T1000 (cell line): ENCODE data around the gene CEP295NL.
A peak's percentile ranks its signal among the peaks of the same experiment; 100 is the strongest.
"Not testable (repeated sequence)": the region's sequence is repeated elsewhere in the genome, so short reads cannot be mapped to it uniquely, and the experiment has no call there.

Source experiments
- DNase-seq: peaks from one replicate; lab custom pipeline; 2025; ENCODE audit warnings: mixed read lengths; lab: John Stamatoyannopoulos, UW

The CEP295NL gene

DNA sequence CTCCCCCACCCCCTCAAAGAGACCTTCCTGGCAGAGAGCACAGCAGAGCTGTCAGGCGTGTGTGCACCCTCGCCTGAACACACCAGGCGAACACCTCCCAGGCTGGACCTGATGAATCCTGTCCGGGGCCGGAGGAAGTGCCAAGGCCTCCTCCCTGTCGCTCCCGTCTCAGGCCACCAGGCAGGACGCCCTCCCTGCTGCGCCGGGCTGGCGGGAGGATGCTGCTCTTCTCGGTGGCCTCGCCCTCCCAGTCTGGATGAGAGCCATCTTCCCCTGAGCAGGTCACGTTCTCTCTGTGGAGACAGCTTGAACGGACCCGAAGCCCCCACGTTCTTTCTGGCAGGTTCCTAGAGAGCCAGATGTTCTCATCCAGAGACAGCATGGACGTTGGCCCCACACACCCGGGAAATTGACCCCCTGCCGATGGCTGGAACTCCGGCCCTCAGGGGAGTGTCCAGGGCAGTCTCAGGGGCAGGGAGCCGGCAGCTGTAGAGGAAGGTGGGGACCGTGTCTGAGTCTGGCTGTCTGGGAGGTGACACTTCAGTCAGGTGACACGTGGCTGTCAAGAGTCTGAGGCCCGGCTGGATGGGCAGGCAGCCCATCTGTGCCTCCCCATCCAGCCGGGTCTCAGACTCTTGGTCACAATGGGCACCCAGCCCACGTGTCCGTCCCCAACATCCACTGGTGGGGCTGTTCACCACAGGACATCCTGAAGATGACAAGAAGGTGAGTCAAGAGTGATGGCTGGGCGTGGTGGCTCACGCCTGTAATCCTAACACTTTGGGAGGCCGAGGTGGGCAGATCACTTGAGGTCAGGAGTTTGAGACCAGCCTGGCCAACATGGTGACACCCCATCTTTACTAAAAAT, 27.1 kb upstream of the CEP295NL start:
- no peak for DNase-seq

DNA sequence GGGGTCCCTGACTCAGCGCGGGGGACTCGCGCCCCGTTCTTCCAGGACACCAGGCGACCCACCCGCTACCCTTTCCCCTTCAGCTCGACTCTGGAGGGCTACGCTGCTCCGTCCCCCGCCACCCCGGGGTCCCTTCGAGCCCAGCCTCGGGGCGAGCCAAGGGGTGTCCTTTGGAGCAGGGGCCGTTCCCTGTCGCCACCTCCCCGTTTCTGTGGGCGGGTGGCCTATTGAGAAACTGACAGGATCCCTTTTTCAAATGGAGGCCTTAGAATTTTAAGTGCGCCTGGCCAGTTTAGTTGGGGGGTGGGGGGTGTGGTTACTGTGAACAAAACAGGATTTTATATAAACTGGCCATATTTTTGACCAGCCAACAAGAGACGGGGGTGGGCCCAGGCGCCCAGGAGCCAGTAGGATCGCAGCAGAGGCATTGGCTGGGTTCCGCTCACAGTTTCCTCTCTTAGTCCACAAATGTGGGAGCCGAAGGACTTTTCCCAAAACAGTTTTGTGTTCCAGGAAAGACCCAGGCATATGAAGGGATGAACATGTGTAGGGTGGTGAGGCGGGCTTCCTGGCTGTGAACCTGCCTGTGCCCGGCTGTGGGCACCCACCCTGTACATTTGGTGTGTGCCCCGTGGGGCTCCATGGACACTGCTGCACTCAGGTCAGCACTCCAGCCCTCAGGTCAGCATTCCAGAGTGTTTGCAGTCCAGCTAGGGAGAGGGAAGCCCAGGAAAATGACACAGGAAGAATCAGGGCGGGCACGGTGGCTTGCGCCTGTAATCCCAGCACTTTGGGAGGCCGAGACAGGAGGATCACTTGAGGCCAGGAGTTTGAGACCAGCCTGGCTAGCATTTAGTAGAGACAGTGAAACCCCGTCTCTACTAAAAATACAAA, 22.9 kb upstream of the CEP295NL start:
- peak; percentile 70 for DNase-seq

DNA sequence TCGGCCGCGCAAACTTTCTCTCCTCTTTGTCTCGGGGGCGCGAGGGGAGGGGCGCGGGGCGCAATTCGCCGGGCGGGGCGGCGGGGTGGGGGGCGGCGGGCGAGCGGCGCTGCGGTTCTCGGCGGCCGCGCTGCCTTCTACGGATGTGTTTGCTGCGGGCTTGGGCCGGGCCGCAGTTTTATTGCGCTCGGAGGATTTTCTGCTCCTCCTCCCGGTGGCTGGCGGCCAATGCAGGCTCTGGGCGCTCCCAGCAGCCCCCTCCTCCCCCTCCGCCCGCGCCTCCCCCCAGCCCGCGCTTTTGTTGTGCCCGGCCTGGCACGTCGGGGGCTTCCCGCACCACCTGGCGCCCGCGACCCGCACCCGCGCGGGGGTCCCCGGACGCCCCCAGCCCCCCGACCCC, 22.2 kb upstream of the CEP295NL start, which contains the start of gene TIMP2:
Gene TIMP2 (minus strand): TSS at position 154 of the 400 bp plus-strand sequence. CDS start 299 bp downstream, outside the sequence.
- DNase-seq, result peak; percentile 77

- DNase-seq, result no peak
These were observed 21.6 kb upstream of the CEP295NL start for GRCh38 chr17:78924481-78925151.

DNA sequence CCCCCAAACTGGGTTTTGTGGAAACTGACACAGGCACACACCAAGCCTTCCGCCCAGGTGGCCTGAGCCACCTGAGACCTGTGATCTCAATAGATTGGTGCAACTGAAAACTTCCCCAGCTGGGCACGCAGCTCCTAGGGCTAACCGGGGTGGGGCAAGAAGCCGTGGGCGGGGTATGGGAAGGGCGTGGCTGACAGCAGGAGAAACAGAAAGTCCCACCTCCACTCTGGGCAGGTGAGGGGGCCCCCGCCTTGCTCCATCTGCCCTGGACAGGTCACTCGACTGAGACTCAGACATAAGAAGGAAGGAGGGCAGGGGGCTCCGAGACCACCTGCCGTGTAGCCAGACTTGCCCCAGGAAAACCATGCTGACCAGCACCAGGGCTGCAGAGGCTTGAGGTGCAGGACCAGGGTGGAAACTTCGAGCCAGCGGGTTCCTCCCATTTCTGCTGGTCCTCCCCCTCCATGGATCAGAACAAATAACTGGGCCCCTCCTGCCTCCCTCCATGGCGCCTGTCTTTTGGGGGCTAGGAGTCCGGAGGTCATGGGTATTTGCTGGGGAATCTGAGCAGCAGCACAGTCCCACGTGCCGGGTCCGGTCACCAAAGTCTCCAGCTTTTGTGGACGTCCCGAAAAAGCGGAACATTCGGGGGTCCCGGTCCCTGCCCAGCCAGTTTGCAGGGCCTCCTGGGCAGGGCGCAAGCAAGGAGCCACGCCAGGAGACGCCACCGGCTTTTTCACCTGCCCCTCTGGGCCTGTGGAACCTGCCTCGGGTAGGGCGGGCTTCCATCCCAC, 20.9 kb upstream of the CEP295NL start:
- DNase-seq, result no peak

- DNase-seq, result no peak
These were observed 20.0 kb upstream of the CEP295NL start for GRCh38 chr17:78922816-78923498.

DNA sequence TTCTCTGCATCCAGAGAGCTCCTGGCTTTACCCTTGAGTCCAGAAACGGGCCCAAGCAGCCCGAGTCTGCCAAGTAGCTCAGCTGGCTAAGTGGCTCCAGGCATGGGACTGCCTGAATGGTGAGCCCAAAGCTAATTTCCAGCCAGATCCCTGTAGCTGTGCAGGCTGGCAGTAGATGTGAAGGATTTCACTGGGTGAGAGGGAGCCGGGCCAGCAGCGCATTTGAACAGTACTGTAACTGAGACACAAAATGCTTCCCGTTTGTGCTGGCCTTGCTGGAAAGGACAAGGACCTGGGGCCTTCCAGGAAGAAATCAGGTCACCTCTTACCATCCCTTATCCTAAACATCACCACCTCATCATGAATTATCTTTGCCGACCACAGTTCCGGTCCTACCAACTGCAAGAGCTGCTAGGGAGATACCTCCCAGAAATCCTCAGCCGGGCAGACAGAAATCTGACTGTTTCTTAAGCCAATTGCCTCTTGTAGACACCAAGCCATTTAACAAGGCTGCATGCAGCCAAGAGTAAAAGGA, 18.5 kb upstream of the CEP295NL start:
- DNase-seq, result no peak

- no peak for DNase-seq
These were observed 17.5 kb upstream of the CEP295NL start for GRCh38 chr17:78920528-78920927.

DNA sequence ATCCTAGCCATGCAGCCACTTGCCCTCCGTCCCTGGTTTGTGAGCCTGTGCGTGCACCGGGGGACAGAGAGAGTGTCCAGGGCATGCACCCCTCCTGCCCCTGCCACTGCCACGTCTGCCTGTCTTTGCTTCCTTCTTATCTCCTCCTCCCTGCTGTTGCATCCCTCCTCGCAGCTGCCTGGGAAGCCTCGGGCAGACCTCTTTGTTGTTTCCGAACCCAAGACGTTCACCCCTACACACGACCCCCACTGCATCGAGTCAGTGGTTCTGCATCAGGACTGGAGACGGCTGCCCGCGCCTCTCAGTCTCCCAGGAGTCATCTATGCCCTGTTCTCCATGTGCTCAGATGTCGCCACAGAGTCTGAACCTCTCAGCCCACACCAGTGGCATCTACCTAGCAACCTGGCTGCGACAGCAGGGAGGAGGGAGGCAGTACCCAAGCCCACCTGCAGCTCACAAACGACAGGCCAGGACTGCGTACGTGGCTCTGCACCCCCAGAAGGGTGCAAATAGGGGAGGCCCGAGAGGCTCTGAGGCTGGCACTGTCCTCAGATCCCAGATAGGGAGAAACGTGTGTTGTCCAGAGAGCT, 17.0 kb upstream of the CEP295NL start:
- no peak for DNase-seq

DNA sequence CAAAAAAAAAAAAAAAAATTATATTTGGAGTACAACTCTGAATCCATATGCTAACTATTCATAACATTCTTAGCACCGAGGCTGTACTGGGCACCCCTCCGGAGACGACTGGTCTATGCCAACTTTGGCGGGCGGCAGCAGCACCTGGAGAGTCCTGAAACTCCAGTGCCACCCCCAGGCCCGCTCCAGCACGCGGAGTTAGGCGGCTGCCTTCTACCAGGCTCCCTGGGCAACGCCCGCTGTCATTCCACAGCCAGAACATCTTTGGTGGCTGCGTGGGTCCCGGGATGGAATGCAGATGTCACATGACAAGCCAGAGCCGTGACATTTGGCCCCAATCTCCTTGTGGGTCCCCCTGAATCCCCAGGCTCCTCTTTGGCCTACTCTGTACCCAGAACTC, 16.0 kb upstream of the CEP295NL start:
- no peak for DNase-seq

DNA sequence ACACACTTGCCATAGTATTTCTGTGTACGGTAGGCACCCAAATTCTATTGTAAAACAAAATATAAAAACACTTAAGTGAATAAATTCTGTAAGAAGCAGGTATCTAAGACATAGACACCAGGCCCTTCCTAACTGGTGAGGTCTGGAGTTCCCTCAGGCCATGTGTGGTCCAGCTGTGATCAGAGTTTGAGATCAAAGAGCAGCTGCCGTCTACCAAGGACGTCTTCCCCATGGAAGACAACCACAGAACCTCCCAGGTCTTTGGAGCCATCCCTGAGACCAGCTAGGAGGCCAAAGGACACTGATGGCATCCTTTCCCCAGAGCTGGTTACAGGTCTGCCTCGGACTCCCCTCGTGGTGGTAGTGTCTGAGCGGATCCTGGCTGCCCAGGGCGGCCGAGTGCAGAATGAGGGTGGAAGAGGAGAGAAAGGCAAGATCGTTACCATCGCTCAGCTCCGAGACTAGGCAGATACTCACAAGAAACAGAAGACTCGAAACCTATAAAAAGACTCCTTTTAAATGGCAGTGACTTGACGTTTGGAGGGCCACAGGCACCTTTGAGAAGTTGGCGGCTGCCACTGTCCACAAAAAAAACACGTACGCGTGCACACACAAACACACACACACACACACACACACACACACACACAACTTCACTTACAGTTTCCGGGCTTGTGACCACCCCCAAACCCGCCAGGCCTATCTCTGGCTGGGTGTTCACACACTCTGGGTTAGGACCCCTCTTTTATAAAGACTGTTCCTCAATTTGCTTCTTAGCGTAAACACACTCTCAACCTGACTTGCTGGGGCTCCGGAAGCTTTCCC, 14.7 kb upstream of the CEP295NL start:
- no peak for DNase-seq

DNA sequence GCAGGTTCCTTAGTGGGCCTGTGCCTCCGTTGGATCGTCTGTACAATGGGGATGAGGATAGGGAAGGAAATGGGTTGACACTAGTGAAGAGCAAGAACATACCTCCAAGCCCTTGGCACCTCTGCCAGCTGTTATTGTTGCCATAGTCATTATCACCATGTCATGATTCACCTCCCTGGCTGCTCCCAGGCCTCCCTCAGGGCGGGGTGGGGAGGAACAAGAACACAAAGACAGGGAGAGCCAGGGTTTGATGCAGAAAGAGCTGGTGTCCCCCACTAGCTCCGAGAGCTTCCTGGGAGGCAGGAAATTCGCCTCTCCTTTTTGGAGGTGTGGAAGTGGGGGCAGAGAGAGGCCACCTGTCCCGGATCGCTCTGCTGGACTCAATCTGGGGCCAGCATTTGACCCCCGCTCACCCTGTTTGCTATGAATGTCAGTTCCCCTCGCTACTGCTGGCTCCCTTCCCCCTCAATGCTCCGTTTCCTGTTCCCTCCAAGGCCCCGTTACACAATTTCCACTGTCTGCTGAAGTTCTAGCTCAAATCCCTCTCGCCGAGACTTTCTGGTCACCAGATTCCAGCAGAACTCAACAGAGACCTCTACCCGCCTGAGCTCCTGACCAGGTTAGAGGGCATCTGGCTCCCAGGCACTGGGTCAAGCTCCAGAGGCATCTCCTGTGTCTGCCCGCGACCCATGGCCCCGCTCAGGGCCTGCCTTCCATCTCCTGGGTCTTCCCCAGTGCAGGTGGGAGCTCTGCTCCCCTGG, 13.1 kb upstream of the CEP295NL start:
- peak; percentile 25 for DNase-seq

DNA sequence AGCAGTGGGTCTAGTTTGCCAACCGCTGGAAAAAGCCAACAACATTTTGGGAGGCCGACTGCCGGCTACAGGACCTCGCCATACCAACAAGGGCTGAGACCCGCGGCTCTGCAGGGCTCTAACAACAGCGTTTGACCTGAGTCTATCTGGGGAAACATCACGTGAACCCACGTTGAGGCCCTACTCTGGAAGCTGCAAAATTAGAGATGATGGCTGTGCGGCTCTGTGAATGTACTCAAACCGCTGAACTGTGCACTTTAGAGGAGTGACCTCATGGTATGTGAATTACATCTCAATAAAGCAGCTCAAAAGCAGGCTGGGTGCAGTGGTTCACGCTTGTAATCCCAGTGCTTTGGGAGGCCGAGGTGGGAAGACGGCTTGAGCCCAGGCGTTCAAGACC, 10.1 kb upstream of the CEP295NL start:
- DNase-seq, result no peak

GRCh38 chr17:78912082-78912481, 9.1 kb upstream of the CEP295NL start:
- no peak for DNase-seq

- not testable (repeated sequence) for DNase-seq
These were observed 8.5 kb upstream of the CEP295NL start for GRCh38 chr17:78911543-78911942.

DNA sequence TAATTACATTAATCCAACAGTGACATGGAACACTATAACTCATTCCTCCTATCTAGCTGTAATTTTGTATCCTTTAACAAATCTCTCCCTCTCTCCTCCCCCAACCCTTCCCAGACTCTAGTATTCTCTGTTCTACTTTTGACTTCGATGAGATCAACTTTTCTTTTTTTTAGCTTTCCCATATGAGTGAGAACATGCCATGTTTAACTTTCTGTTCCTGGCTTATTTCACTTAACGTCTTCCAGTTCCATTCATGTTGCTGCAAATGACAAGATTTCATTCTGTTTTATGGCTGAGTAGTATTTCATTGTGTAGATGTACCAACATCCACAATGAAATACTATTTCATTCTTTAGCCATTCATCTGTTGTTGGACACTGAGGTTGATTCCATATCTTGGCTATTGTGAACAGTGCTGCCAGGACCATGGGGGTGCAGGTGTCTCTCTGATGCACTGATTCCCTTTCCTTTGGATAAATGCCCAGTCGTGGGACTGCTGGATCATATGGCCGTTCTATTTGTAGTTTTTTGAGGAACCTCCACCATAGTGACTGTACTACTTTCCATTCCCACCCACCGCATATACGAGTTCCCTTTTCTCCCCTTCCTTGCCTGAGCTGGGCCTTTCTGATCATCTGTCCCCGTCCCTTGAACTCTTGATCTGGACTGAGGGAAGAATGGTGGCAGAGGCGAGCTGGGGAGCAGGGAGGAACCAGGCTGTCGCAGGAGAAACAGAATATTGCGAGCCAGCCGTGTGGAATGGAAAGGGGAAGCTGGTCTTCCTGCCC, 7.7 kb upstream of the CEP295NL start:
- no peak for DNase-seq

- DNase-seq, result no peak
These were observed 5.4 kb upstream of the CEP295NL start for GRCh38 chr17:78908426-78908825.

- DNase-seq, result no peak
These were observed 2.5 kb upstream of the CEP295NL start for GRCh38 chr17:78905541-78905940.
